ENCODE data around the gene PDLIM4.

Gene PDLIM4

GRCh38 chr5:132315529-132316067 is 58.1 kb downstream of the PDLIM4 start:
- TF ChIP-seq CTCF (conservative IDR thresholded peaks at IDR 0.05; ENCODE audit: low read length) = no peak
- H3K4me3 ChIP-seq (ENCODE audit: low read length) = no peak overlapping the region
- no peak for DNase-seq (ENCODE audit: low read depth)

GRCh38 chr5:132319975-132320374 is 62.5 kb downstream of the PDLIM4 start:
- H3K4me3 ChIP-seq (ENCODE audit: low read length) = no peak overlapping the region
- no peak for TF ChIP-seq CTCF (conservative IDR thresholded peaks at IDR 0.05; ENCODE audit: low read length)
- DNase-seq (ENCODE audit: low read depth) = no peak

GRCh38 chr5:132321109-132321721 is 63.7 kb downstream of the PDLIM4 start:
- H3K4me3 ChIP-seq (ENCODE audit: low read length) = no peak overlapping the region
- no peak for TF ChIP-seq CTCF (conservative IDR thresholded peaks at IDR 0.05; ENCODE audit: low read length)
- no peak for DNase-seq (ENCODE audit: low read depth)

GRCh38 chr5:132322266-132322665 is 64.8 kb downstream of the PDLIM4 start:
- no peak for TF ChIP-seq CTCF (conservative IDR thresholded peaks at IDR 0.05; ENCODE audit: low read length)
- DNase-seq (ENCODE audit: low read depth) = no peak
- H3K4me3 ChIP-seq (ENCODE audit: low read length) = no peak overlapping the region

All from AG10803 (cell line).